Gastroesophageal sphincter (tissue), 3 donors: ENCODE results near the gene EXOC3L1.

Experiments used
- CTCF ChIP-seq, 4 experiments: fragments of 200-600 bp in 2 of 4; fragments of 450-650 bp in 2 of 4; sonication (generic) in 1 of 4; IDR thresholded peaks; one replicate each; pipeline ENCODE4 v1.5.1; 2017 to 2019; ENCODE audit warnings: antibody characterized with exemption in 4 of 4, mild to moderate bottlenecking in 2 of 4, moderate library complexity in 2 of 4
- POLR2A ChIP-seq, 2 donors: fragments of 450-650 bp; IDR thresholded peaks; one replicate each; pipeline ENCODE4 v1.6.1; 2017; ENCODE audit warnings: antibody characterized with exemption in 2 of 2, mild to moderate bottlenecking in 2 of 2, moderate library complexity in 1 of 2

GRCh38 chr16:67200491-67200890 lies 10.6 kb upstream of the EXOC3L1 start:
- no peak for TF ChIP-seq CTCF (IDR thresholded peaks at IDR 0.05)
- TF ChIP-seq POLR2A (IDR thresholded peaks at IDR 0.05), result no peak
